Osteoblast (primary cell): ENCODE measurements around the gene SLC26A2. TPM values are rescaled to one million over a fixed set of nuclear protein-coding genes. Genes with fewer than 3 reads are reported as not detected.
"Not testable (repeated sequence)": the region's sequence is repeated elsewhere in the genome, so short reads cannot be mapped to it uniquely, and the experiment has no call there.

Experiments
- DNase-seq: peaks from one replicate; pipeline ENCODE4 v3.0.0; 2011; ENCODE audit warnings: low spot score, mixed read lengths; ENCODE audit not compliant: insufficient read length; ENCODE audit errors: missing footprints
- H2AFZ ChIP-seq: 2 replicates; pipeline ENCODE4 v1.6.0; 2011; ENCODE audit warnings: mild to moderate bottlenecking, low read length
- H3K27ac ChIP-seq: 2 replicates; pipeline ENCODE4 v1.5.1; 2011; ENCODE audit warnings: mild to moderate bottlenecking, low read depth, low read length, moderate library complexity
- H3K27me3 ChIP-seq: 2 replicates; pipeline ENCODE4 v1.6.0; 2012; ENCODE audit warnings: mild to moderate bottlenecking, control low read depth, inconsistent platforms, low read length, moderate library complexity; ENCODE audit not compliant: insufficient read depth
- H3K36me3 ChIP-seq: 2 replicates; pipeline ENCODE4 v1.5.1; 2011; ENCODE audit warnings: mild to moderate bottlenecking, low read length, control low read depth, moderate library complexity; ENCODE audit not compliant: insufficient read depth
- H3K4me1 ChIP-seq: 2 replicates; pipeline ENCODE4 v1.5.1; 2011; ENCODE audit warnings: mild to moderate bottlenecking, low read length, control low read depth, moderate library complexity; ENCODE audit not compliant: insufficient read depth
- H3K4me2 ChIP-seq: 2 replicates; pipeline ENCODE4 v1.6.0; 2011; ENCODE audit warnings: mild to moderate bottlenecking, low read length; ENCODE audit not compliant: insufficient read depth
- H3K4me3 ChIP-seq: fragments of 200-600 bp; sonication (generic); 3 replicates; pipeline ENCODE4 v1.5.1; 2012; ENCODE audit warnings: mild to moderate bottlenecking, low read length, inconsistent platforms; ENCODE audit not compliant: insufficient read depth
- H3K79me2 ChIP-seq: 2 replicates; pipeline ENCODE4 v1.6.0; 2012; ENCODE audit warnings: mild to moderate bottlenecking, low read length, control low read depth, inconsistent platforms; ENCODE audit not compliant: insufficient read depth
- H3K9me3 ChIP-seq: 2 replicates; pipeline ENCODE4 v1.5.1; 2011; ENCODE audit warnings: low read depth, low read length, control low read depth
- H4K20me1 ChIP-seq: 2 replicates; pipeline ENCODE4 v1.6.0; 2012; ENCODE audit warnings: mild to moderate bottlenecking, low read length, control low read depth; ENCODE audit not compliant: insufficient read depth
- total RNA-seq: library from RNA; depleted of rRNA; stranded (reverse); fragments of >200 nt; gene quantifications from 2 replicates; pipeline ENCODE4 v1.2.3, GENCODE V29; 2012
- TF ChIP-seq, protein P1 (sequence below): IDR thresholded peaks from 2 replicates; pipeline ENCODE4 v1.5.1; 2011; ENCODE audit warnings: mild to moderate bottlenecking, low read depth, low read length, moderate library complexity; ENCODE audit errors: extremely low read depth

Gene SLC26A2
- total RNA-seq, 1 donor = 22.1 TPM

DNA sequence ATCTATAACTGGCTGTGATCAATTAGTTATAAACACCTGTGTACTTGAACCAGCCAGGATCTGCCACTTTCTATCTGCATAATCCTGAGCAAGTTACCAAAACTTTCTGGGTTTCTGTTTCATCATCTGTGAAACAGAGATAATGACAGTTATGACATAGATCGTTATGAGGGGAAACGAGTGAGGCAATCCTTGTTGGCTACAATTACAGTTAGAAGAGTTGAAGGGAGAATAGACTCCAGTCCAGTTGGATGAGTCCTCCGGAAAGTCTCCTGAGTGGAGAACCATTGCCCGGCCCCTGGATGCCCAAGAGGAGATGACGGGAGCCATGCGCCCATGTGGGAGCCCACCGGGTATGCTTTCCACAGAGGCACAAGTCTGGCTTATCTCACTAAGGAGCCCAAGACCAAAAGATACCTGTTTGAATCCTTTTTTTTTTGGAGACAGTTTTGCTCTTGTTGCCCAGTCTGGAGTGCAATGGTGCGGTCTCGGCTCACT lies 20.4 kb upstream of the SLC26A2 start:
- H3K79me2 ChIP-seq = no peaks in the 10 kb centered on the region
- TF ChIP-seq, protein P1, sequence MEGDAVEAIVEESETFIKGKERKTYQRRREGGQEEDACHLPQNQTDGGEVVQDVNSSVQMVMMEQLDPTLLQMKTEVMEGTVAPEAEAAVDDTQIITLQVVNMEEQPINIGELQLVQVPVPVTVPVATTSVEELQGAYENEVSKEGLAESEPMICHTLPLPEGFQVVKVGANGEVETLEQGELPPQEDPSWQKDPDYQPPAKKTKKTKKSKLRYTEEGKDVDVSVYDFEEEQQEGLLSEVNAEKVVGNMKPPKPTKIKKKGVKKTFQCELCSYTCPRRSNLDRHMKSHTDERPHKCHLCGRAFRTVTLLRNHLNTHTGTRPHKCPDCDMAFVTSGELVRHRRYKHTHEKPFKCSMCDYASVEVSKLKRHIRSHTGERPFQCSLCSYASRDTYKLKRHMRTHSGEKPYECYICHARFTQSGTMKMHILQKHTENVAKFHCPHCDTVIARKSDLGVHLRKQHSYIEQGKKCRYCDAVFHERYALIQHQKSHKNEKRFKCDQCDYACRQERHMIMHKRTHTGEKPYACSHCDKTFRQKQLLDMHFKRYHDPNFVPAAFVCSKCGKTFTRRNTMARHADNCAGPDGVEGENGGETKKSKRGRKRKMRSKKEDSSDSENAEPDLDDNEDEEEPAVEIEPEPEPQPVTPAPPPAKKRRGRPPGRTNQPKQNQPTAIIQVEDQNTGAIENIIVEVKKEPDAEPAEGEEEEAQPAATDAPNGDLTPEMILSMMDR = no peak
- H3K9me3 ChIP-seq = no peaks in the 10 kb centered on the region
- H3K27me3 ChIP-seq = no peaks in the 10 kb centered on the region
- H3K4me2 ChIP-seq = no peak overlapping the region
- no peak for DNase-seq
- H3K4me3 ChIP-seq = no peak overlapping the region
- H3K4me1 ChIP-seq = peaks cover 35% of the 10 kb centered on the region
- no peaks in the 10 kb centered on the region for H4K20me1 ChIP-seq
- H2AFZ ChIP-seq = no peak overlapping the region
- H3K27ac ChIP-seq = peak overlapping the region; percentile 79
- no peaks in the 10 kb centered on the region for H3K36me3 ChIP-seq

DNA sequence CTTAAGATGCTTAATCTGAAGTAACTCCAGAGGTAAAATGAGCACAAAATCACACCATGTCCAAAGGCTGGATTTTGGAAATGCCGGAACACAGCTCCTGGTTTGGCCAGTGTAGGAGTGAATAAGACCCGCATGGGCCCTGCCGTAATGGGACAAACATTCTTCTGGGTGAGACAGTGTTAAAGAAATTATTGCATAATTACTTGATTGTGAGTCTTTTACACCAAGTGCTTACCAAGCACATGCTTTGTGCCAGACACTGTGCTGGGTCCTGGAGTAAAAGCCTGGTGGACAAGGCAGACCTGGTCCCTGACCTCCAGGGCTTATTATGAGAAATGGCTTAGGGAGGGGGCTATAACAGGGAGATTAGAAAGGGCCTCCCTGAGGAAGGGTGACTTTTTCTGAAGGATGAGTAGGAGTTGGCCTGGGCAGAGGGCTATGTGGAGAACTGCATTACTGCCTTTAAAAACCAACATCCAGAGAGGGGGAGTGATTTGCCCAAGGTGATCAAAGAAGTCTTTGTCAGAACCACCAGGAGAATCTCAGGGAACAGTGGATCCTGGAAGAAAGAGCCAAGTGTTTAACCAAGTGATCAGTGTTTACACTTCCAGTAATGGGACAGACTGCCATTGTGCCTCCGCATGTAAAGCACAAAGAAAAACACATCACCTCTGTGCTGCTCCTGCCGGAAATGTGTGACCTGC lies 19.5 kb upstream of the SLC26A2 start:
- H3K27ac ChIP-seq = no peak overlapping the region
- H3K27me3 ChIP-seq = no peaks in the 10 kb centered on the region
- no peaks in the 10 kb centered on the region for H3K36me3 ChIP-seq
- H3K79me2 ChIP-seq = no peaks in the 10 kb centered on the region
- H3K4me1 ChIP-seq = peaks cover 35% of the 10 kb centered on the region
- H2AFZ ChIP-seq = no peak overlapping the region
- no peaks in the 10 kb centered on the region for H3K9me3 ChIP-seq
- H3K4me2 ChIP-seq = no peak overlapping the region
- no peak for DNase-seq
- TF ChIP-seq, protein P1 = no peak
- no peaks in the 10 kb centered on the region for H4K20me1 ChIP-seq
- H3K4me3 ChIP-seq = no peak overlapping the region

DNA sequence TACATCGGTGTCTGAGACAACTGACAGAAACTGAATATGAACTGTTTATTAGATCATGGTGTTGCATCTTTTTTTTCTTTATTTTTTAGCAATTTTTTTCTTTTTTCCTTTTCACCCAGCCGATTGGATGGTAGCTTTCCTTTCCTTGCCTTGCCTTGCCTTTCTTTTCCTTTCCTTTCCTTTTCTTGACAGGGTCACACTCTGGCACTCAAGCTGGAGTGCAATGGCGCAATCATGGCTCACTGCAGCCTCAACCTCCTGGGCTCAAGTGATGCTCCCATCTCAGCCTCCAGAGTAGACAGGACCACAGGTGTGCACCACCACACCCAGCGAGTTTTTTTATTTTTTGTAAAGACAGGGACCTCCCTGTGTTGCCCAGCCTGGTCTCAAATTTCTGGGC lies 18.8 kb upstream of the SLC26A2 start:
- Histone ChIP-seq H3K36me3 (no peaks in the 10 kb centered on the region), H3K4me1 (peaks cover 34% of the 10 kb centered on the region), H3K27ac (no peak overlapping the region), H3K4me2 (no peak overlapping the region), H3K9me3 (no peaks in the 10 kb centered on the region), H3K79me2 (no peaks in the 10 kb centered on the region), H2AFZ (no peak overlapping the region), H4K20me1 (no peaks in the 10 kb centered on the region), H3K4me3 (no peak overlapping the region), H3K27me3 (no peaks in the 10 kb centered on the region)
- TF ChIP-seq, protein P1 = no peak
- DNase-seq = no peak

DNA sequence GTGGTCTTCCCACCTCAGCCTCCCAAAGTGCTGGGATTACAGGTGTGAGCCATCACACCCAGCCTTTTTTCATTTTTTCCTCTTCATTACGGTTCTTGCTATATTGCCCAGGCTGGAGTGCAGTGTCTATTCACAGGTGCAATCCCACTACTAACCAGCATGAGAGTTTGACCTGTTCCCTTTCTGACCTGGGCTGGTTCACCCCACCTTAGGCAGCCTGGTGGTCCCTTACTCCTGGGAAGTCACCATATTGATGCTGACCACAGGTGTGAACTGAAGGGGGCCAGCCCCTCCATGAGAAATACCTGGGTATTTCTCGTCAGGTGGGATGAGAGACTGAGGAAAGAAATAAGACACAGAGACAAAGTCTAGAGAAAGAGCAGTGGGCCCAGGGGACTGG lies 18.4 kb upstream of the SLC26A2 start:
- H4K20me1 ChIP-seq = no peaks in the 10 kb centered on the region
- TF ChIP-seq, protein P1 = no peak
- peaks cover 31% of the 10 kb centered on the region for H3K4me1 ChIP-seq
- no peak overlapping the region for H2AFZ ChIP-seq
- no peak overlapping the region for H3K27ac ChIP-seq
- no peak overlapping the region for H3K4me3 ChIP-seq
- H3K36me3 ChIP-seq = no peaks in the 10 kb centered on the region
- no peaks in the 10 kb centered on the region for H3K79me2 ChIP-seq
- DNase-seq = no peak
- H3K27me3 ChIP-seq = no peaks in the 10 kb centered on the region
- H3K9me3 ChIP-seq = no peaks in the 10 kb centered on the region
- H3K4me2 ChIP-seq = no peak overlapping the region

DNA sequence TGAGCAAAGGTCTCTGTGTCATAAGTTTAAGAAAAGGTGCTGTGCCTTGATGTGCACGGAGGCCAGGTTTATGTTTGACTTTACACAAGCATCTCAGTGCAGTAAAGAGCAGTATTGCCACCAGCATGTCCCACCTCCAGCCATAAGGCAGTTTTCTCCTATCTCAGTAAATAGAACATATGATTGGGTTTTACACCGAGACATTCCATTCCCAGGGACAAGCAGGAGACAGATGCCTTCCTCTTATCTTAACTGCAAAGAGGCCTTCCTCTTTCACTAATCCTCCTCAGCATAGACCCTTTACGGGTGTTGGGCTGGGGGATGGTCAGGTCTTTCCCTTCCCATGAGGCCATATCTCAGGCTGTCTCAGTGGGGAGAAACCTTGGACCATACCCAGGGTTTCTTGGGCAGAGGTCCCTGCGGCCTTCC lies 17.8 kb upstream of the SLC26A2 start:
- H3K79me2 ChIP-seq, H3K36me3 ChIP-seq, H3K27me3 ChIP-seq, H3K9me3 ChIP-seq, H4K20me1 ChIP-seq, DNase-seq, H3K4me2 ChIP-seq, H3K27ac ChIP-seq, H3K4me3 ChIP-seq, H2AFZ ChIP-seq: not testable (repeated sequence)
- H3K4me1 ChIP-seq = peaks cover 25% of the 10 kb centered on the region
